K562 (cell line): Measurements from ENCODE around the gene ETV7. TPM values are rescaled to one million over a fixed set of nuclear protein-coding genes. Genes with fewer than 3 reads are reported as not detected.

Experiments
- ATF7 ChIP-seq: fragments of 450-650 bp; IDR thresholded peaks from 2 replicates; pipeline ENCODE4 v1.7.1; 2014; ENCODE audit warnings: mild to moderate bottlenecking, moderate library complexity
- CREB1 ChIP-seq, 2 experiments: sonication (generic) in 1 of 2; formaldehyde crosslinking in 1 of 2; IDR thresholded peaks; 2 replicates each; pipeline versions ENCODE4 v1.6.1 to v1.8.0; 2012 to 2022; ENCODE audit warnings: inconsistent platforms in 1 of 2, mild to moderate bottlenecking in 1 of 2, missing genetic modification reagents in 1 of 2, moderate library complexity in 1 of 2
- ELF2 ChIP-seq: fragments of 250-450 bp; sonication (Bioruptor Pico); IDR thresholded peaks from 2 replicates; pipeline ENCODE4 v1.5.0; 2021; ENCODE audit warnings: mild to moderate bottlenecking
- JUN ChIP-seq, 2 experiments: sonication (generic) in 1 of 2; formaldehyde crosslinking in 1 of 2; IDR thresholded peaks; 2 replicates each; pipeline versions ENCODE4 v1.6.1 to v1.8.0; 2012 to 2022; ENCODE audit warnings: borderline replicate concordance in 2 of 2, mild to moderate bottlenecking in 2 of 2, improper control_type of control experiment in 1 of 2, low read depth in 1 of 2, low read length in 1 of 2, missing genetic modification reagents in 1 of 2
- JUND ChIP-seq, 2 experiments: IDR thresholded peaks; 2 replicates in 1 of 2; 3 replicates in 1 of 2; pipeline ENCODE4 v1.6.1; 2011; ENCODE audit warnings: borderline replicate concordance in 2 of 2, low read depth in 2 of 2, low read length in 2 of 2, improper control_type of control experiment in 1 of 2, missing biosample characterization in 1 of 2, missing genetic modification characterization in 1 of 2, missing genetic modification reagents in 1 of 2
- KLF10 ChIP-seq: fragments of 250-450 bp; sonication (Bioruptor Pico); IDR thresholded peaks from 2 replicates; pipeline ENCODE4 v1.6.1; 2021; ENCODE audit warnings: matching md5 sums
- LCOR ChIP-seq: sonication (generic); formaldehyde crosslinking; IDR thresholded peaks from 2 replicates; pipeline ENCODE4 v1.8.0; 2022; ENCODE audit warnings: mild to moderate bottlenecking, missing genetic modification reagents
- SIX5 ChIP-seq, 2 experiments: IDR thresholded peaks; 2 replicates each; pipeline ENCODE4 v1.6.1; 2011; ENCODE audit warnings: low read length in 2 of 2, borderline replicate concordance in 1 of 2, low read depth in 1 of 2, mild to moderate bottlenecking in 1 of 2, moderate library complexity in 1 of 2; ENCODE audit not compliant: insufficient read depth in 1 of 2
- TBL1XR1 ChIP-seq, 2 experiments: IDR thresholded peaks; 2 replicates each; pipeline ENCODE4 v1.6.1; 2012; ENCODE audit warnings: improper control_type of control experiment in 2 of 2, low read length in 2 of 2, mild to moderate bottlenecking in 1 of 2
- ZFP30 ChIP-seq: fragments of 250-450 bp; sonication (Bioruptor Pico); IDR thresholded peaks from 2 replicates; pipeline ENCODE4 v1.8.0; 2022; ENCODE audit warnings: moderate library complexity, mild to moderate bottlenecking, inconsistent platforms, borderline replicate concordance
- ZKSCAN1 ChIP-seq: fragments of 150-350 bp; IDR thresholded peaks from 2 replicates; pipeline ENCODE4 v1.6.1; 2016; ENCODE audit warnings: low read depth, low read length
- polyA plus RNA-seq, 8 experiments: library from polyadenylated mRNA; depleted of rRNA in 4 of 8; stranded (reverse) in 5 of 8; unstranded in 3 of 8; fragments of >200 nt; fragmentation: Nextera tagmentation in 2 of 8; fragmentation: Illumina TruSeq in 1 of 8; extraction: Ambion mirVana in 2 of 8; extraction: Trizol in 1 of 8; gene quantifications; 2 replicates each; pipeline versions ENCODE4 v1.2.1 to v1.2.3, GENCODE V29; 2011 to 2014; ENCODE audit warnings: inconsistent platforms in 1 of 8, missing spikeins in 1 of 8
- total RNA-seq, 7 experiments: library from RNA; depleted of rRNA in 6 of 7; stranded (reverse); fragments of >200 nt in 6 of 7; fragmentation: Illumina TruSeq in 2 of 7; extraction: Trizol in 2 of 7; gene quantifications; 2 replicates each; pipeline versions ENCODE4 v1.2.1 to v1.2.3, GENCODE V29; 2011 to 2021; ENCODE audit warnings: low replicate concordance in 1 of 7
- TF ChIP-seq, protein P1 (sequence below): sonication (generic); formaldehyde crosslinking; IDR thresholded peaks from 2 replicates; pipeline ENCODE4 v1.8.0; 2022; ENCODE audit warnings: mild to moderate bottlenecking, missing genetic modification reagents
- TF ChIP-seq, protein P2 (sequence below): fragments of 450-650 bp; conservative IDR thresholded peaks from 2 replicates; pipeline ENCODE4 v1.6.1; 2016; ENCODE audit warnings: missing genetic modification characterization, low read depth, mild to moderate bottlenecking, control low read depth, missing compliant biosample characterization
- TF ChIP-seq, protein P3 (sequence below): sonication (generic); formaldehyde crosslinking; IDR thresholded peaks from 2 replicates; pipeline ENCODE4 v1.8.0; 2022; ENCODE audit warnings: mild to moderate bottlenecking, missing genetic modification reagents
- TF ChIP-seq, protein P4 (sequence below): sonication (generic); formaldehyde crosslinking; IDR thresholded peaks from 2 replicates; pipeline ENCODE4 v1.8.1; 2022; ENCODE audit warnings: missing genetic modification reagents

Gene ETV7
- total and polyA plus RNA-seq, 9 of the 15 experiments (the other 6 are each of a cell fraction or from before 2014, with no cell fraction given) = 0.07 to 0.22 (median 0.14) TPM; not detected in 3

DNA sequence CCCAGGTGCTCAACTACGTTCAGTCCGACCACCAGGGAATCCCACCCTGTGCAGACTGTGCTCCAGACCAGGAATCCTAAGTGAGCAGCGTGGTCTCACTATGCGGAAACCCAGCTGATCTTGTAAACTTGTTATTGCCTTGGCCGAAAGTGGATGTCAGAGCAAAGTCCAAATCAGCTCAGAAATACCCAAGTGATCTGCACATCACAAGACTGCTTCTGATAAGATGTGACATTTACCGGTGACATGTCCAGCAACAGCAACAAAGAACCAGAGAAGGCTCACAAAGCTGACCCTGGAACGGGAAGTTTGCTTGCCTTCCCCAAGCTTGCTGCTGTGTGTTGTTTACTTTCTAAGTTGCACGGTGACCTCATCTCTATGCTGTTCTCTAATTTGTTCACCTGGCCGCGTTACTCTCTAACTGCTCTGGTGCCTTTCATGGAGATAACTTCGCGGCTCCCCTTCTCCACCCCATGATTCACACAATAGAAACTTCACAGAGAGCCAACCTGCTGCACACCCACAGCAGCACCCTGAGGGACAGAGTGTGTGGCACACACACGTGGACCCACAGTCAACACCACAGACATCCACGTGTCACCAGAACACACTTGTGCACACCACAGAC is 52.5 kb downstream of the ETV7 start (continued):
- TF ChIP-seq, protein P1, sequence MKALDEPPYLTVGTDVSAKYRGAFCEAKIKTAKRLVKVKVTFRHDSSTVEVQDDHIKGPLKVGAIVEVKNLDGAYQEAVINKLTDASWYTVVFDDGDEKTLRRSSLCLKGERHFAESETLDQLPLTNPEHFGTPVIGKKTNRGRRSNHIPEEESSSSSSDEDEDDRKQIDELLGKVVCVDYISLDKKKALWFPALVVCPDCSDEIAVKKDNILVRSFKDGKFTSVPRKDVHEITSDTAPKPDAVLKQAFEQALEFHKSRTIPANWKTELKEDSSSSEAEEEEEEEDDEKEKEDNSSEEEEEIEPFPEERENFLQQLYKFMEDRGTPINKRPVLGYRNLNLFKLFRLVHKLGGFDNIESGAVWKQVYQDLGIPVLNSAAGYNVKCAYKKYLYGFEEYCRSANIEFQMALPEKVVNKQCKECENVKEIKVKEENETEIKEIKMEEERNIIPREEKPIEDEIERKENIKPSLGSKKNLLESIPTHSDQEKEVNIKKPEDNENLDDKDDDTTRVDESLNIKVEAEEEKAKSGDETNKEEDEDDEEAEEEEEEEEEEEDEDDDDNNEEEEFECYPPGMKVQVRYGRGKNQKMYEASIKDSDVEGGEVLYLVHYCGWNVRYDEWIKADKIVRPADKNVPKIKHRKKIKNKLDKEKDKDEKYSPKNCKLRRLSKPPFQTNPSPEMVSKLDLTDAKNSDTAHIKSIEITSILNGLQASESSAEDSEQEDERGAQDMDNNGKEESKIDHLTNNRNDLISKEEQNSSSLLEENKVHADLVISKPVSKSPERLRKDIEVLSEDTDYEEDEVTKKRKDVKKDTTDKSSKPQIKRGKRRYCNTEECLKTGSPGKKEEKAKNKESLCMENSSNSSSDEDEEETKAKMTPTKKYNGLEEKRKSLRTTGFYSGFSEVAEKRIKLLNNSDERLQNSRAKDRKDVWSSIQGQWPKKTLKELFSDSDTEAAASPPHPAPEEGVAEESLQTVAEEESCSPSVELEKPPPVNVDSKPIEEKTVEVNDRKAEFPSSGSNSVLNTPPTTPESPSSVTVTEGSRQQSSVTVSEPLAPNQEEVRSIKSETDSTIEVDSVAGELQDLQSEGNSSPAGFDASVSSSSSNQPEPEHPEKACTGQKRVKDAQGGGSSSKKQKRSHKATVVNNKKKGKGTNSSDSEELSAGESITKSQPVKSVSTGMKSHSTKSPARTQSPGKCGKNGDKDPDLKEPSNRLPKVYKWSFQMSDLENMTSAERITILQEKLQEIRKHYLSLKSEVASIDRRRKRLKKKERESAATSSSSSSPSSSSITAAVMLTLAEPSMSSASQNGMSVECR (CRISPR knock-in tag) = no peak
- TF ChIP-seq KLF10 (CRISPR knock-in tag) (no peak), ZFP30 (CRISPR knock-in tag) (no peak), CREB1 (IDR thresholded peaks at IDR 0.05) (no peak), CREB1 (CRISPR knock-in tag; IDR thresholded peaks at IDR 0.05) (0 out of 2 replicates have a peak, but pooled peaks have one; percentile 40), ATF7 (peak; percentile 94), ZKSCAN1 (no peak), SIX5 (IDR thresholded peaks at IDR 0.05; ENCODE audit: borderline replicate concordance in 1 of 2, insufficient read depth in 1 of 2, low read depth in 1 of 2, low read length in 2 of 2) (no peak), JUND (IDR thresholded peaks at IDR 0.05; ENCODE audit: borderline replicate concordance, low read depth, low read length) (peak; percentile 79), JUND (tag; IDR thresholded peaks at IDR 0.05; ENCODE audit: borderline replicate concordance, low read depth, low read length) (peak; percentile 90), TBL1XR1 (IDR thresholded peaks at IDR 0.05; ENCODE audit: low read length in 2 of 2) (no peak), ELF2 (no peak), JUN (IDR thresholded peaks at IDR 0.05; ENCODE audit: borderline replicate concordance, low read depth, low read length) (peak; percentile 81), JUN (CRISPR knock-in tag; IDR thresholded peaks at IDR 0.05; ENCODE audit: borderline replicate concordance) (no peak), LCOR (CRISPR knock-in tag) (0 out of 2 replicates have a peak, but pooled peaks have one; percentile 50)
- TF ChIP-seq, protein P2, sequence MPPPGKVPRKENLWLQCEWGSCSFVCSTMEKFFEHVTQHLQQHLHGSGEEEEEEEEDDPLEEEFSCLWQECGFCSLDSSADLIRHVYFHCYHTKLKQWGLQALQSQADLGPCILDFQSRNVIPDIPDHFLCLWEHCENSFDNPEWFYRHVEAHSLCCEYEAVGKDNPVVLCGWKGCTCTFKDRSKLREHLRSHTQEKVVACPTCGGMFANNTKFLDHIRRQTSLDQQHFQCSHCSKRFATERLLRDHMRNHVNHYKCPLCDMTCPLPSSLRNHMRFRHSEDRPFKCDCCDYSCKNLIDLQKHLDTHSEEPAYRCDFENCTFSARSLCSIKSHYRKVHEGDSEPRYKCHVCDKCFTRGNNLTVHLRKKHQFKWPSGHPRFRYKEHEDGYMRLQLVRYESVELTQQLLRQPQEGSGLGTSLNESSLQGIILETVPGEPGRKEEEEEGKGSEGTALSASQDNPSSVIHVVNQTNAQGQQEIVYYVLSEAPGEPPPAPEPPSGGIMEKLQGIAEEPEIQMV (tag) = no peak
- TF ChIP-seq, protein P3, sequence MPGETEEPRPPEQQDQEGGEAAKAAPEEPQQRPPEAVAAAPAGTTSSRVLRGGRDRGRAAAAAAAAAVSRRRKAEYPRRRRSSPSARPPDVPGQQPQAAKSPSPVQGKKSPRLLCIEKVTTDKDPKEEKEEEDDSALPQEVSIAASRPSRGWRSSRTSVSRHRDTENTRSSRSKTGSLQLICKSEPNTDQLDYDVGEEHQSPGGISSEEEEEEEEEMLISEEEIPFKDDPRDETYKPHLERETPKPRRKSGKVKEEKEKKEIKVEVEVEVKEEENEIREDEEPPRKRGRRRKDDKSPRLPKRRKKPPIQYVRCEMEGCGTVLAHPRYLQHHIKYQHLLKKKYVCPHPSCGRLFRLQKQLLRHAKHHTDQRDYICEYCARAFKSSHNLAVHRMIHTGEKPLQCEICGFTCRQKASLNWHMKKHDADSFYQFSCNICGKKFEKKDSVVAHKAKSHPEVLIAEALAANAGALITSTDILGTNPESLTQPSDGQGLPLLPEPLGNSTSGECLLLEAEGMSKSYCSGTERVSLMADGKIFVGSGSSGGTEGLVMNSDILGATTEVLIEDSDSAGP (CRISPR knock-in tag) = no peak
- TF ChIP-seq, protein P4, sequence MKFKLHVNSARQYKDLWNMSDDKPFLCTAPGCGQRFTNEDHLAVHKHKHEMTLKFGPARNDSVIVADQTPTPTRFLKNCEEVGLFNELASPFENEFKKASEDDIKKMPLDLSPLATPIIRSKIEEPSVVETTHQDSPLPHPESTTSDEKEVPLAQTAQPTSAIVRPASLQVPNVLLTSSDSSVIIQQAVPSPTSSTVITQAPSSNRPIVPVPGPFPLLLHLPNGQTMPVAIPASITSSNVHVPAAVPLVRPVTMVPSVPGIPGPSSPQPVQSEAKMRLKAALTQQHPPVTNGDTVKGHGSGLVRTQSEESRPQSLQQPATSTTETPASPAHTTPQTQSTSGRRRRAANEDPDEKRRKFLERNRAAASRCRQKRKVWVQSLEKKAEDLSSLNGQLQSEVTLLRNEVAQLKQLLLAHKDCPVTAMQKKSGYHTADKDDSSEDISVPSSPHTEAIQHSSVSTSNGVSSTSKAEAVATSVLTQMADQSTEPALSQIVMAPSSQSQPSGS = peak; percentile 63; the same call in 1 of the 2 replicates
